NCI-H345 treated with DMSO at 0.1 percent for 48 hours (cell line): ENCODE data around the gene PLIN1.

ENCODE experiments used
- DNase-seq: peaks from one replicate; lab custom pipeline; 2025; ENCODE audit not compliant: unreplicated experiment; lab: John Stamatoyannopoulos, UW

The PLIN1 gene

GRCh38 chr15:89672221-89673164, 6.7 kb downstream of the PLIN1 start:
- DNase-seq: no peak

GRCh38 chr15:89671687-89672086, 7.5 kb downstream of the PLIN1 start:
- no peak for DNase-seq

- no peak for DNase-seq
These were observed 8.1 kb downstream of the PLIN1 start for GRCh38 chr15:89670971-89671560.

- DNase-seq: no peak
These were observed 9.2 kb downstream of the PLIN1 start for GRCh38 chr15:89669941-89670340.

GRCh38 chr15:89669309-89669865, 9.8 kb downstream of the PLIN1 start:
- no peak for DNase-seq

- DNase-seq: no peak
These were observed 11.0 kb downstream of the PLIN1 start for GRCh38 chr15:89668171-89668570.

GRCh38 chr15:89667706-89667960, 11.5 kb downstream of the PLIN1 start:
- no peak for DNase-seq

- DNase-seq: no peak
These were observed 12.1 kb downstream of the PLIN1 start for GRCh38 chr15:89666858-89667705.

GRCh38 chr15:89666184-89666857, 12.8 kb downstream of the PLIN1 start:
- DNase-seq: no peak

GRCh38 chr15:89665449-89666181, 13.6 kb downstream of the PLIN1 start:
- no peak for DNase-seq

GRCh38 chr15:89664441-89665350, 14.5 kb downstream of the PLIN1 start:
- DNase-seq: peak; percentile 66

GRCh38 chr15:89662893-89663626, 16.1 kb downstream of the PLIN1 start:
- no peak for DNase-seq

- no peak for DNase-seq
These were observed 18.6 kb downstream of the PLIN1 start for GRCh38 chr15:89660556-89660955.

- DNase-seq: no peak
These were observed 19.9 kb downstream of the PLIN1 start for GRCh38 chr15:89659295-89659694.

GRCh38 chr15:89657686-89658200, 21.4 kb downstream of the PLIN1 start:
- DNase-seq: no peak

- DNase-seq: no peak
These were observed 22.9 kb downstream of the PLIN1 start for GRCh38 chr15:89656116-89656815.
